ENCODE results near the gene KCNB1. TPM values are rescaled to one million over a fixed set of nuclear protein-coding genes. Genes with fewer than 3 reads are reported as not detected.

The KCNB1 gene
- total and polyA plus RNA-seq, 12 donors: 0.64 to 4.2 (median 1.1) TPM

Other genes with a start within 250 kb of the KCNB1 start
- 10 to 100 TPM; 18.9 to 49.5 (median 24.8) TPM for gene ZNFX1, start 204.6 kb downstream of the KCNB1 start, total RNA-seq
- gene ZNFX1, start 204.6 kb downstream of the KCNB1 start, polyA plus RNA-seq: 1 to 10 TPM; 7.8 to 8.5 TPM
- 10 to 100 TPM in 9 of 10 donors, 1 to 10 TPM in 1; 10.0 to 66.8 (median 23.3) TPM for gene PTGIS, start 85.5 kb upstream of the KCNB1 start, total RNA-seq
- 1 to 10 TPM; 6.5 to 7.5 TPM for gene PTGIS, start 85.5 kb upstream of the KCNB1 start, polyA plus RNA-seq
- gene B4GALT5, start 231.2 kb upstream of the KCNB1 start, total RNA-seq: 10 to 100 TPM; 24.4 to 61.6 (median 34.3) TPM
- 10 to 100 TPM in 1 of 2 donors, 1 to 10 TPM in 1; 7.4 to 12.5 TPM for gene B4GALT5, start 231.2 kb upstream of the KCNB1 start, polyA plus RNA-seq